ENCODE results near the gene SLC35E1. TPM values are rescaled to one million over a fixed set of nuclear protein-coding genes. Genes with fewer than 3 reads are reported as not detected.

The SLC35E1 gene
- total RNA-seq = 26.8 TPM
- long read RNA-seq, full-length matches to known transcripts = 36 of 49 reads
- long read RNA-seq, partial matches to known transcripts = 10 of 49 reads
- long read RNA-seq, other reads (novel, unspliced or antisense) = 3 of 49 reads

DNA sequence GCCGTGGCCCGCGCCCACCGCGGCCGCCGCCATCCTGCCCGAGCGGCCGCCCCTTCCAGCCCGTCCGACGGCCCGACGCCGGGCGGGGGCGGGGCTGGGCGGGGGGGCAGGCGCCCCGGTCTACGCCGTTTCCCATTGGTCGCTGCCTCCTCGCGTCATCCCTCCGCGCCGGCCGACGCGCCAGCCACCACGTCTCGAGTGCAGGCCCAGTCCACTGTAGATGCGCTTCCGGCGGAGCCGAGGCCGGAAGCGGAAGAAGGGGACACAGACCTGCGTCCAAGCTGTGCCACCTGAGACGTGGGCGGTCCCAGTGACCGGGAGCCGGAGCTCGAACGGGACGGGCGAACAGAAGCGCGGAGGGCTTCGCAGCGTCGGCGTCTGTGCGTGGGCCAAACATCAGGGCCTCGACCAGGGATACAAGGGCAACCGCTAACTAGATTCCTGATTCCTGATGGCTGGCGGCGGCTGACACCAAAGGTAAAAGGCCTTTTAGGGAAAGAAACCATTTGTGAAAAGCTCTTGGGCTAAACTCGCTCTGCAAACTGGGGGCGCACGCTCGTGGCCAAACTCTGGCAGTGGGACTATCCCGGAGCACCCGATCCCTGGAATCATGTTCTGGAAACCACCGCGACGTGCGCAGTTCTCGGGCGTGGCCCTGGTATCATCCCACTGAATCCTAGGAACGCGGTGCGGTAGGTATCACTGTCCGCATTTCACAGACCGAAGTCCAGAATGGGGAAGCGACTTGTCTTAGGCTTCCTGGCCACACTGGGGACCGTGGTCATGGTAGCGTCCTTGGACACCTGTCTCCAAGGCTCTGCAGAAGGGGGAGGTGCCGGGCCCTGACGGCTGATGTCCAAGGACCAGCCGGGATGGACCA lies at the start of gene SLC35E1:
SLC35E1 (minus strand) TSS at position 84 of the 880 bp plus-strand sequence; CDS start at position 33, 51 bp downstream.
- DNase-seq = peak; percentile 95
- TF ChIP-seq, protein P1, sequence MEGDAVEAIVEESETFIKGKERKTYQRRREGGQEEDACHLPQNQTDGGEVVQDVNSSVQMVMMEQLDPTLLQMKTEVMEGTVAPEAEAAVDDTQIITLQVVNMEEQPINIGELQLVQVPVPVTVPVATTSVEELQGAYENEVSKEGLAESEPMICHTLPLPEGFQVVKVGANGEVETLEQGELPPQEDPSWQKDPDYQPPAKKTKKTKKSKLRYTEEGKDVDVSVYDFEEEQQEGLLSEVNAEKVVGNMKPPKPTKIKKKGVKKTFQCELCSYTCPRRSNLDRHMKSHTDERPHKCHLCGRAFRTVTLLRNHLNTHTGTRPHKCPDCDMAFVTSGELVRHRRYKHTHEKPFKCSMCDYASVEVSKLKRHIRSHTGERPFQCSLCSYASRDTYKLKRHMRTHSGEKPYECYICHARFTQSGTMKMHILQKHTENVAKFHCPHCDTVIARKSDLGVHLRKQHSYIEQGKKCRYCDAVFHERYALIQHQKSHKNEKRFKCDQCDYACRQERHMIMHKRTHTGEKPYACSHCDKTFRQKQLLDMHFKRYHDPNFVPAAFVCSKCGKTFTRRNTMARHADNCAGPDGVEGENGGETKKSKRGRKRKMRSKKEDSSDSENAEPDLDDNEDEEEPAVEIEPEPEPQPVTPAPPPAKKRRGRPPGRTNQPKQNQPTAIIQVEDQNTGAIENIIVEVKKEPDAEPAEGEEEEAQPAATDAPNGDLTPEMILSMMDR (IDR thresholded peaks at IDR 0.05; ENCODE audit: borderline replicate concordance) = no peak
- H3K9me3 ChIP-seq (replicated peaks) = no peaks in the 10 kb centered on the region
- peak within 1 kb of the TSS; percentile 92 for H3K4me3 ChIP-seq
- peaks cover 58% of the 10 kb centered on the region for H3K4me1 ChIP-seq
- no peaks in the 10 kb centered on the region for H3K27me3 ChIP-seq (ENCODE audit: low read depth)
- intact Hi-C loops (cut with micrococcal nuclease) = no loop called here
- peak within 1 kb of the TSS; percentile 93 for H3K27ac ChIP-seq (replicated peaks)
- H3K36me3 ChIP-seq = peaks cover 40% of the 10 kb centered on the region

DNA sequence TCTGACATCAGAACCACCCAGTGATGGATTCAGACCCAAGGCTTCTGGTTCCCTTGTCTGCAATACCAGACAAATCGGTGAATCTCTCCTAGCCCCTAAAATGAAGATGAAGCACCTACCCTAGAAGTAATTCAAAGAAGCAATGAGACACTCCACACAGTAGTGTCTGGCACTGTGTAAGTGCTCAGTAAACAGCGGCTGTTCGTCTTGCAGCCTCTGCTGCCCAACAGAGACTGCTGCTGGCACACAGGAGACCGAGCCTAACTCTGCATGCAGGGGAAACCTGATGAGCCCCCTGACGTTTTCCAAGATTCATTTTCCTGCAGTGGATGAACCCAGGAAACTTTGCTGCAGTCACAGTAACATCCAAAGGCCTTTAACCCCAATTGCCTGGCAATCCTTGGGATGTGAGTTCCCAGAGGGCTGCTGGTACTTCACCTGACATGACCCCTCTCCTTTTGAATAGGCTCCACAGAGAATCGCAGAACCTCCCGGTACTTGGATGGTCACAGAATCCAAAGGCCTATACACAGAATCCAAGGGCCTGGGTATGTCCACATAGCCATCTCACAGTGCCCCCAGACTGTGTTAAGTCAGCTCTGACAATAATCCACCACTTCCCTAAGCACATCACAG lies 49.1 kb upstream of the SLC35E1 start:
- no peaks in the 10 kb centered on the region for H3K27me3 ChIP-seq (ENCODE audit: low read depth)
- H3K4me1 ChIP-seq = peaks cover 94% of the 10 kb centered on the region
- intact Hi-C loops (cut with micrococcal nuclease) = no loop called here
- H3K36me3 ChIP-seq = no peaks in the 10 kb centered on the region
- TF ChIP-seq, protein P1 (IDR thresholded peaks at IDR 0.05; ENCODE audit: borderline replicate concordance) = no peak
- no peak overlapping the region for H3K4me3 ChIP-seq
- H3K9me3 ChIP-seq (replicated peaks) = no peaks in the 10 kb centered on the region
- H3K27ac ChIP-seq (replicated peaks) = no peak overlapping the region
- no peak for DNase-seq

DNA sequence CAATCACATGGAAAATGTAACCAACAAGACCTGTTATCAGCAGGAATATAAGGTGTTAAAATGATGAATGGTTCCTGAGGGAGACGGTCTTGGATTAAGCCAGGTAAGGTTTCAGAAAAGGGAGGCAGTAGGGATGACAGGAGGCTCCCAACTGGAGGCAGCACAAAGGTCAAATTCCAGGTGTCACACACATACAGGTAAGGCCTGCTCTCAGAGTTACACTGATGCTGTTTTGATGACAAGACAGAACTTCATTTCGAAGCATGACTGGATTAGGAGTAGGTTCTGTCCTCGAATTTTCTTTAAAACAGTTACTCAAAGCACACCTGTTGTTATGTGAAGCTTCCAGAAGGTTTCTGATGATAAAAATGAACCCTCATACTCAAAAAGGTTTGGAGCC lies 48.4 kb upstream of the SLC35E1 start:
- Histone ChIP-seq H3K27me3 (ENCODE audit: low read depth) (no peaks in the 10 kb centered on the region), H3K4me3 (no peak overlapping the region), H3K4me1 (peaks cover 94% of the 10 kb centered on the region), H3K36me3 (no peaks in the 10 kb centered on the region), H3K9me3 (replicated peaks) (no peaks in the 10 kb centered on the region), H3K27ac (replicated peaks) (peak overlapping the region; percentile 6)
- TF ChIP-seq, protein P1 (IDR thresholded peaks at IDR 0.05; ENCODE audit: borderline replicate concordance) = no peak
- intact Hi-C loops (cut with micrococcal nuclease) = no loop called here
- no peak for DNase-seq

DNA sequence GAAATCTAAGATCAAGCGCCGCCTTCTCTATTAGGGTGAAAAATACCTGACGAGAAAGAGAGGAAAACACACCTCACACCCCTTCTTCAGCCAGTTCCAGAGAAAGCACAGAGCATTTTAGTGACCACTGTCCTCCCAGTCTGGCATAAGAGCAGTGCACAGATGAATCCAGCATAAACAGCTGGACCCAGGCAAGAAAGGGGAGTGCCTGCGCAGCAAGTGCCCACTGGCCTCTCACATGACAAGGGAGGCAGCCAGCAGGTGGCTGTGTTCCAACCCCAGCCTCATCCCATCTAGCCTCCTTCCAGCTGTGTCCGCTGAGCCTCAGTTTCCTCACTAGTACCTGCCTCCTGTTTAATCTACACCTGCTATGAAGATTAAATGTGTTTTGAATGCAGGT lies 47.8 kb upstream of the SLC35E1 start:
- Histone ChIP-seq H3K4me1 (peaks cover 94% of the 10 kb centered on the region), H3K36me3 (no peaks in the 10 kb centered on the region), H3K9me3 (replicated peaks) (no peaks in the 10 kb centered on the region), H3K27me3 (ENCODE audit: low read depth) (no peaks in the 10 kb centered on the region), H3K4me3 (no peak overlapping the region), H3K27ac (replicated peaks) (peak overlapping the region; percentile 23)
- TF ChIP-seq, protein P1 (IDR thresholded peaks at IDR 0.05; ENCODE audit: borderline replicate concordance) = no peak
- no peak for DNase-seq
- intact Hi-C loops (cut with micrococcal nuclease) = no loop called here

DNA sequence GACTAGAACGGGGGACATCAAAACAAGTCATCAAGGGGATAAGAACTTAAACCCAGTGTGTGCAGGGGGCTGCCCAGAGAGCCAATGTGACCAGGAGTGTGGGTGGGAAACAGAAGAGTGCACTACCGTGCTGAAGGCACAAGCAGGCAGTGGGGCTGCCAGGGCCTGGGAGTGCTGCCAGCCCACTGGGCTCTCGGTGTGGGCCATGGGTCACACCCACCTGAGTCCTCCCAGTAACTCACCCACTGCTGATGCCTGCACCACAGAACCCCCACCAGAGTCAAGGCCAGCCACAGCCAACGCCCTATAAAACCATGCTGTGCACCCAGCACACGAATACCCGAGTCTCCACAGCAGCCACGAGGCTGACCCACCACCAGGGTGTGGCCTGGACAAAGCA lies 47.2 kb upstream of the SLC35E1 start:
- H3K4me1 ChIP-seq = peaks cover 93% of the 10 kb centered on the region
- intact Hi-C loops (cut with micrococcal nuclease) = no loop called here
- H3K9me3 ChIP-seq (replicated peaks) = no peaks in the 10 kb centered on the region
- peak; percentile 67 for DNase-seq
- H3K36me3 ChIP-seq = no peaks in the 10 kb centered on the region
- no peak overlapping the region for H3K4me3 ChIP-seq
- TF ChIP-seq, protein P1 (IDR thresholded peaks at IDR 0.05; ENCODE audit: borderline replicate concordance) = no peak
- no peaks in the 10 kb centered on the region for H3K27me3 ChIP-seq (ENCODE audit: low read depth)
- H3K27ac ChIP-seq (replicated peaks) = peak overlapping the region; percentile 23

Data from left ventricle myocardium inferior (tissue), 1 donor.